Measurements from ENCODE around the gene PASK. TPM values are rescaled to one million over a fixed set of nuclear protein-coding genes. Genes with fewer than 3 reads are reported as not detected.

PASK gene
- total RNA-seq, 1 donor from 2014 or later, result 20.3 TPM

DNA sequence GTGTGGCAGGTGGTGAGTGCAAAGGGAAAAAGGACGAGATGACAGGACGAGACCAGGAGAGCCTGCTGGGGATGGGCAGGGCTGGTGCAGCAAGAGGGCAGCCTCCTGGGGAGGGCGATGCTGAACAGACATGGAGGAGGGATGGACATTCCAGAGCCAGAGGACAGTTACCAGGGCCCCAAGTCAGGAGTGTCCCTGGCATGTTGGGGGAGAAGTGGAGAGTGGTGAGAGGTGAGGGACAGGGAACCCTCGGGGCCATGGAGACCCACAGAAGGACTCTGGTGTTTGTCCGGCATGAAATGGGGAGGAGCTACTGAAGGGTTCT, 66.2 kb downstream of the PASK start:
- H3K27ac Mint-ChIP-seq, result peak overlapping the region; percentile 26
- no peak overlapping the region for H3K4me3 Mint-ChIP-seq
- no peak for DNase-seq (ENCODE audit: low spot score)

GRCh38 chr2:241082341-241083090, 66.8 kb downstream of the PASK start:
- H3F3A ChIP-seq (ENCODE audit: low read depth), result no peaks in the 10 kb centered on the region
- H3K4me1 Mint-ChIP-seq, result no peaks in the 10 kb centered on the region
- no peak overlapping the region for H2AFZ ChIP-seq (replicated peaks)
- no peak overlapping the region for H3K4me3 ChIP-seq
- H3K27ac Mint-ChIP-seq, result no peak overlapping the region
- H3K9me3 Mint-ChIP-seq, result peaks cover 10% of the 10 kb centered on the region
- no peak overlapping the region for H3K27ac ChIP-seq
- no peaks in the 10 kb centered on the region for H3K36me3 ChIP-seq
- no peaks in the 10 kb centered on the region for H3K27me3 Mint-ChIP-seq (ENCODE audit: insufficient read depth, low read depth)
- H3K4me3 Mint-ChIP-seq, result no peak overlapping the region
- no peak for TF ChIP-seq EZH2phosphoT487 (IDR thresholded peaks at IDR 0.05)
- TF ChIP-seq, protein P1, sequence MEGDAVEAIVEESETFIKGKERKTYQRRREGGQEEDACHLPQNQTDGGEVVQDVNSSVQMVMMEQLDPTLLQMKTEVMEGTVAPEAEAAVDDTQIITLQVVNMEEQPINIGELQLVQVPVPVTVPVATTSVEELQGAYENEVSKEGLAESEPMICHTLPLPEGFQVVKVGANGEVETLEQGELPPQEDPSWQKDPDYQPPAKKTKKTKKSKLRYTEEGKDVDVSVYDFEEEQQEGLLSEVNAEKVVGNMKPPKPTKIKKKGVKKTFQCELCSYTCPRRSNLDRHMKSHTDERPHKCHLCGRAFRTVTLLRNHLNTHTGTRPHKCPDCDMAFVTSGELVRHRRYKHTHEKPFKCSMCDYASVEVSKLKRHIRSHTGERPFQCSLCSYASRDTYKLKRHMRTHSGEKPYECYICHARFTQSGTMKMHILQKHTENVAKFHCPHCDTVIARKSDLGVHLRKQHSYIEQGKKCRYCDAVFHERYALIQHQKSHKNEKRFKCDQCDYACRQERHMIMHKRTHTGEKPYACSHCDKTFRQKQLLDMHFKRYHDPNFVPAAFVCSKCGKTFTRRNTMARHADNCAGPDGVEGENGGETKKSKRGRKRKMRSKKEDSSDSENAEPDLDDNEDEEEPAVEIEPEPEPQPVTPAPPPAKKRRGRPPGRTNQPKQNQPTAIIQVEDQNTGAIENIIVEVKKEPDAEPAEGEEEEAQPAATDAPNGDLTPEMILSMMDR (IDR thresholded peaks at IDR 0.05), result no peak
- TF ChIP-seq EZH2 (IDR thresholded peaks at IDR 0.05), result no peak
- H3K36me3 Mint-ChIP-seq, result peaks cover 18% of the 10 kb centered on the region
- no peak overlapping the region for H3K9ac ChIP-seq
- DNase-seq (ENCODE audit: low spot score), result no peak
- no peaks in the 10 kb centered on the region for H3K27me3 ChIP-seq
- H3K4me1 ChIP-seq, result peaks cover 4% of the 10 kb centered on the region
- H3K79me2 ChIP-seq (ENCODE audit: low read depth), result no peaks in the 10 kb centered on the region
- no peaks in the 10 kb centered on the region for H4K20me1 ChIP-seq (ENCODE audit: low read depth)
- no peak overlapping the region for H3K4me2 ChIP-seq
- H3K9me3 ChIP-seq (ENCODE audit: low read depth), result no peaks in the 10 kb centered on the region

More for the DNA sequence above, 66.2 kb downstream of the PASK start:
- Histone ChIP-seq H3K79me2 (ENCODE audit: low read depth) (no peaks in the 10 kb centered on the region), H3K27ac (no peak overlapping the region), H3K27me3 (no peaks in the 10 kb centered on the region), H3K4me2 (no peak overlapping the region), H3K9me3 (ENCODE audit: low read depth) (no peaks in the 10 kb centered on the region), H2AFZ (replicated peaks) (no peak overlapping the region), H4K20me1 (ENCODE audit: low read depth) (no peaks in the 10 kb centered on the region), H3F3A (ENCODE audit: low read depth) (no peaks in the 10 kb centered on the region), H3K9ac (no peak overlapping the region), H3K4me1 (peaks cover 4% of the 10 kb centered on the region), H3K4me3 (no peak overlapping the region), H3K36me3 (no peaks in the 10 kb centered on the region)
- peaks cover 24% of the 10 kb centered on the region for H3K36me3 Mint-ChIP-seq
- no peaks in the 10 kb centered on the region for H3K27me3 Mint-ChIP-seq (ENCODE audit: insufficient read depth, low read depth)
- H3K9me3 Mint-ChIP-seq, result peaks cover 10% of the 10 kb centered on the region
- TF ChIP-seq, protein P1 (IDR thresholded peaks at IDR 0.05), result no peak
- H3K4me1 Mint-ChIP-seq, result no peaks in the 10 kb centered on the region

DNA sequence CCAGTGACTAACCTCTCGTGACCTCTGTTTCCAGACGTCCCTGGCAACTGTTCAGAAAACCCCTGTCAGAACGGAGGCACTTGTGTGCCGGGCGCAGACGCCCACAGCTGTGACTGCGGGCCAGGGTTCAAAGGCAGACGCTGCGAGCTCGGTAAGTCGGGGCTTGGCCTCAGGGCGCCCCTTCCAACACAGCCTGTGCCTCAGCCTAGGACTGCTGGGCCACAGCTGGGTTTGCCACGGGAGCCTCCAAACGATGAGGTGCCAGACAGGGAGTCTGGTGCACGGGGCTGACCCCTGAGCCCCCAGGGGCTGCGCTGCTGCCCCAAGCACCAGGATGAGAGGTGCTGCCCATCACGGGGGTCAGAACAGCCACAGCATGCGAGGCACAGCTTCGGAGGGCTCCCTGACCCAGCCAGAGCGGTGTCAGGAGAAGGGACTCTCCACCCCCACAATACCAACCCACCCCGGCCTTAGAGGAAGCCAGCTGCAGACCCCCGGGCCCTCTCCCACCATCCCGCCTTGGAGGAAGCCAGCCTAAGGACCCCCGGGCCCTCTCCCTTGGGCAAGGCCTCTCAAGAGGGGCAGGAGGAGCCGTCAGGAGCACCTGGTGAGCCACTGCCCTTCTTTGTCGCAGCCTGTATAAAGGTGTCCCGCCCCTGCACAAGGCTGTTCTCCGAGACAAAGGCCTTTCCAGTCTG, 67.5 kb downstream of the PASK start:
- Histone ChIP-seq H3K27ac (no peak overlapping the region), H3K9me3 (ENCODE audit: low read depth) (no peaks in the 10 kb centered on the region), H3K79me2 (ENCODE audit: low read depth) (no peaks in the 10 kb centered on the region), H4K20me1 (ENCODE audit: low read depth) (no peaks in the 10 kb centered on the region), H3K4me2 (no peak overlapping the region), H3K4me1 (peaks cover 4% of the 10 kb centered on the region), H3K4me3 (no peak overlapping the region), H3K36me3 (no peaks in the 10 kb centered on the region), H3F3A (ENCODE audit: low read depth) (no peaks in the 10 kb centered on the region), H3K9ac (no peak overlapping the region), H3K27me3 (no peaks in the 10 kb centered on the region), H2AFZ (replicated peaks) (no peak overlapping the region)
- H3K27ac Mint-ChIP-seq, result no peak overlapping the region
- peaks cover 10% of the 10 kb centered on the region for H3K9me3 Mint-ChIP-seq
- H3K27me3 Mint-ChIP-seq (ENCODE audit: insufficient read depth, low read depth), result no peaks in the 10 kb centered on the region
- H3K36me3 Mint-ChIP-seq, result peaks cover 17% of the 10 kb centered on the region
- H3K4me3 Mint-ChIP-seq, result no peak overlapping the region
- DNase-seq (ENCODE audit: low spot score), result no peak
- TF ChIP-seq EZH2phosphoT487 (IDR thresholded peaks at IDR 0.05) (no peak), EZH2 (IDR thresholded peaks at IDR 0.05) (no peak)
- TF ChIP-seq, protein P1 (IDR thresholded peaks at IDR 0.05), result no peak
- H3K4me1 Mint-ChIP-seq, result no peaks in the 10 kb centered on the region

All from neural progenitor cell (in vitro differentiated cells).